PC-9 (cell line): Measurements from ENCODE around the gene ANKRD40CL. TPM values are rescaled to one million over a fixed set of nuclear protein-coding genes. Genes with fewer than 3 reads are reported as not detected.
"Not testable (repeated sequence)": the region's sequence is repeated elsewhere in the genome, so short reads cannot be mapped to it uniquely, and the experiment has no call there.

Source experiments
- BruUV-seq: library from RNA; stranded (reverse); fragments of 400-500 nt; replicated peaks from 2 replicates; lab custom pipeline; 2021; lab: Mats Ljungman, UMichigan
- CTCF ChIA-PET: fragments of 300-600 bp; sonication (Branson Sonifier 250); formaldehyde crosslinking; loops from one replicate; lab custom pipeline; 2022; ENCODE audit warnings: antibody characterized with exemption; lab: Charles Lee
- POLR2A ChIA-PET: fragments of 300-600 bp; sonication (Branson Sonifier 250); formaldehyde crosslinking; loops from one replicate; lab custom pipeline; 2022; ENCODE audit warnings: antibody characterized with exemption; ENCODE audit not compliant: unreplicated experiment; lab: Charles Lee
- DNase-seq, 2 experiments: peaks; one replicate each; pipeline versions ENCODE4 v3.0.0 to v3.0.0-alpha.2; 2015 to 2022; ENCODE audit warnings: mixed read lengths in 1 of 2
- H2AFZ ChIP-seq: fragments of 200-600 bp; sonication (generic); 2 replicates; pipeline ENCODE4 v1.8.1; 2017; ENCODE audit warnings: antibody characterized with exemption
- H3F3A ChIP-seq: fragments of 200-600 bp; sonication (generic); 2 replicates; pipeline ENCODE4 v1.8.1; 2017; ENCODE audit warnings: antibody characterized with exemption, mild to moderate bottlenecking, low read depth; ENCODE audit not compliant: insufficient read depth
- H3K27ac ChIP-seq: fragments of 200-600 bp; sonication (generic); 2 replicates; pipeline ENCODE4 v1.6.1; 2016; ENCODE audit warnings: mixed run types
- H3K27me3 ChIP-seq: fragments of 200-600 bp; sonication (generic); 2 replicates; pipeline ENCODE4 v1.6.1; 2016; ENCODE audit warnings: low read depth, mixed run types; ENCODE audit not compliant: insufficient read depth
- H3K36me3 ChIP-seq: fragments of 200-600 bp; sonication (generic); 2 replicates; pipeline ENCODE4 v1.6.1; 2016; ENCODE audit warnings: low read depth, mixed run types
- H3K4me1 ChIP-seq: fragments of 200-600 bp; sonication (generic); replicated peaks from 2 replicates; pipeline ENCODE4 v1.6.1; 2016; ENCODE audit warnings: mixed run types; ENCODE audit not compliant: insufficient read depth
- H3K4me2 ChIP-seq: fragments of 200-600 bp; sonication (generic); 2 replicates; pipeline ENCODE4 v1.6.1; 2017; ENCODE audit warnings: mixed run types
- H3K4me3 ChIP-seq: fragments of 200-600 bp; sonication (generic); 2 replicates; pipeline ENCODE4 v1.6.1; 2016; ENCODE audit warnings: mixed run types
- H3K79me2 ChIP-seq: fragments of 200-600 bp; sonication (generic); 2 replicates; pipeline ENCODE4 v1.6.1; 2017; ENCODE audit warnings: low read depth, mixed run types
- H3K9me2 ChIP-seq: fragments of 200-600 bp; sonication (generic); 2 replicates; pipeline ENCODE4 v1.8.1; 2017; ENCODE audit warnings: mild to moderate bottlenecking; ENCODE audit not compliant: insufficient read depth
- H3K9me3 ChIP-seq: fragments of 200-600 bp; sonication (generic); 2 replicates; pipeline ENCODE4 v1.8.1; 2016; ENCODE audit warnings: low read depth; ENCODE audit not compliant: insufficient read depth
- H4K20me1 ChIP-seq: fragments of 200-600 bp; sonication (generic); 2 replicates; pipeline ENCODE4 v1.8.1; 2017; ENCODE audit not compliant: insufficient read depth
- EZH2 ChIP-seq: fragments of 200-600 bp; sonication (generic); IDR thresholded peaks from 2 replicates; pipeline ENCODE4 v1.8.0; 2017; ENCODE audit warnings: antibody characterized with exemption, low read depth
- intact Hi-C: fragments of 100-400 bp; cut with micrococcal nuclease; formaldehyde crosslinking; loops from one replicate; pipeline ENCODE4 v1.10.0; 2022; ENCODE audit not compliant: unreplicated experiment
- total RNA-seq: library from RNA; stranded (reverse); gene quantifications from 2 replicates; pipeline ENCODE4 v1.2.3, GENCODE V29; 2021
- TF ChIP-seq, protein P1 (sequence below): fragments of 200-600 bp; sonication (generic); conservative IDR thresholded peaks from 2 replicates; pipeline ENCODE4 v1.6.1; 2017; ENCODE audit warnings: mixed run types, antibody characterized with exemption, mild to moderate bottlenecking, moderate library complexity

ANKRD40CL gene
- total RNA-seq, 1 experiment from 2014 or later: not detected

DNA sequence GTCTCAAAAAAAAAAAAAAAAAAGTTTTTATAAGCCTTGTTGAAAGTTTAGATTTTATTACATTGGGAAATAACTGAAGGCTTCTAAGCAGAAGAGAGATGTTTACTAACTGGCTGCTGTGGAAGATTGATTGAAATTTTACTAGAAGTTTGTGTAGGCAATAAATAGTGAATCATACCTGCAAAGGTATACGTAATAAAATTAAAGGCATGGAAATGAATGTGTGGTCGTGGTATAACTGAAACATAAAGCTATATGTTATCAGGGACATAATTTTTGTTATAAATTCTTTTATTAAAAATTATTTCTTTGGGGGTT is 39.2 kb downstream of the ANKRD40CL start:
- Histone ChIP-seq H3K79me2 (peaks cover 100% of the 10 kb centered on the region), H3K4me2 (no peak overlapping the region), H3K4me3 (no peak overlapping the region), H3K36me3 (peaks cover 14% of the 10 kb centered on the region), H3F3A (peaks cover 59% of the 10 kb centered on the region), H2AFZ (no peak overlapping the region), H3K9me3 (no peaks in the 10 kb centered on the region), H3K9me2 (no peaks in the 10 kb centered on the region), H4K20me1 (peaks cover 99% of the 10 kb centered on the region), H3K27me3 (no peaks in the 10 kb centered on the region), H3K27ac (no peak overlapping the region), H3K4me1 (peaks cover 24% of the 10 kb centered on the region)
- no TSS peak for BruUV-seq
- TF ChIP-seq, protein P1, sequence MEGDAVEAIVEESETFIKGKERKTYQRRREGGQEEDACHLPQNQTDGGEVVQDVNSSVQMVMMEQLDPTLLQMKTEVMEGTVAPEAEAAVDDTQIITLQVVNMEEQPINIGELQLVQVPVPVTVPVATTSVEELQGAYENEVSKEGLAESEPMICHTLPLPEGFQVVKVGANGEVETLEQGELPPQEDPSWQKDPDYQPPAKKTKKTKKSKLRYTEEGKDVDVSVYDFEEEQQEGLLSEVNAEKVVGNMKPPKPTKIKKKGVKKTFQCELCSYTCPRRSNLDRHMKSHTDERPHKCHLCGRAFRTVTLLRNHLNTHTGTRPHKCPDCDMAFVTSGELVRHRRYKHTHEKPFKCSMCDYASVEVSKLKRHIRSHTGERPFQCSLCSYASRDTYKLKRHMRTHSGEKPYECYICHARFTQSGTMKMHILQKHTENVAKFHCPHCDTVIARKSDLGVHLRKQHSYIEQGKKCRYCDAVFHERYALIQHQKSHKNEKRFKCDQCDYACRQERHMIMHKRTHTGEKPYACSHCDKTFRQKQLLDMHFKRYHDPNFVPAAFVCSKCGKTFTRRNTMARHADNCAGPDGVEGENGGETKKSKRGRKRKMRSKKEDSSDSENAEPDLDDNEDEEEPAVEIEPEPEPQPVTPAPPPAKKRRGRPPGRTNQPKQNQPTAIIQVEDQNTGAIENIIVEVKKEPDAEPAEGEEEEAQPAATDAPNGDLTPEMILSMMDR: no peak
- no peak for TF ChIP-seq EZH2
- intact Hi-C loops: no loop called here
- no peak for DNase-seq
- POLR2A ChIA-PET: no interaction called here
- CTCF ChIA-PET: no interaction called here

DNA sequence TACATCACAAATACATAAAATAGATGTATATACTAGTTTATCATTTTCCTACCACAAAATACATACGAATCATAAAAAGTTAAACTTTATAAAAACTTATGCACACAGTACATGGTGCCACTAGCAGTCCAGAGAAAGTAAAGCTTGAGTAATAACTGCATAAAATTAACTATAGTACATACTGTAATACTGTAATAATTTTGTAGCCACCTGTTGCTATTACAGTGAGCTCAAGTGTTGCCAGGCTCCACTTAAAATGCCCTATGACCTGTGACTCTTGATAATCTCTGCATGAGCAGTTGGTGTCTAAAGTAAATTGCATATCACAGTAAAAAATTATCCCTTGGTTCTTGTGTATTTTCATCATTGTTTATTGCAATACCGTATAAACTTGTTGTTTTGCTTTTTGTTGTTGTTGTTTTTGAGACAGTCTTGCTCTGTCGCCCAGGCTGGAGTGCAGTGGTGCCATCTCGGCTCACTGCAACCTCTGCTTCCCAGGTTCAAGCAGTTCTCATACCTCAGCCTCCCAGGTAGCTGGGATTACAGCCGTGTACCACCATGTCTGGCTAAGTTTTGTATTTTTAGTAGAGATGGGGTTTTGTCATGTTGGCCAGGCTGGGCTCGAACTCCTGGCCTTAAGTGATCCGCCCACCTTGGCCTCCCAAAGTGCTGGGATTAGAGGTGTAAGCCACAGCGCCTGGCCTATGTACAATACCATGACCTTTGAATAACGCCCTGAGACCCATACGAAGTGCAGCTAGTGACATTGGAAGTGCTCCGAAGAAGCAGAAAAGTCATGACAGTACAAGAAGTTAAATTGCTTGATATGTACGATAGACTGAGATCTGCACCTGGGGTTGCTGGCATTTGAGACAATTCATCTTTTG is 41.3 kb downstream of the ANKRD40CL start:
- no peak for DNase-seq
- peaks cover 39% of the 10 kb centered on the region for H3F3A ChIP-seq
- TF ChIP-seq, protein P1: no peak
- TF ChIP-seq EZH2: no peak
- no peak overlapping the region for H3K4me2 ChIP-seq
- no peaks in the 10 kb centered on the region for H3K9me3 ChIP-seq
- ChIA-PET POLR2A (no interaction called here), CTCF (no interaction called here)
- no peaks in the 10 kb centered on the region for H3K27me3 ChIP-seq
- peaks cover 18% of the 10 kb centered on the region for H3K36me3 ChIP-seq
- no peak overlapping the region for H3K27ac ChIP-seq
- H4K20me1 ChIP-seq: peaks cover 99% of the 10 kb centered on the region
- H3K9me2 ChIP-seq: no peaks in the 10 kb centered on the region
- peaks cover 44% of the 10 kb centered on the region for H3K4me1 ChIP-seq
- no TSS peak for BruUV-seq
- intact Hi-C loops: no loop called here
- H3K4me3 ChIP-seq: no peak overlapping the region
- H3K79me2 ChIP-seq: peaks cover 100% of the 10 kb centered on the region
- H2AFZ ChIP-seq: no peak overlapping the region

DNA sequence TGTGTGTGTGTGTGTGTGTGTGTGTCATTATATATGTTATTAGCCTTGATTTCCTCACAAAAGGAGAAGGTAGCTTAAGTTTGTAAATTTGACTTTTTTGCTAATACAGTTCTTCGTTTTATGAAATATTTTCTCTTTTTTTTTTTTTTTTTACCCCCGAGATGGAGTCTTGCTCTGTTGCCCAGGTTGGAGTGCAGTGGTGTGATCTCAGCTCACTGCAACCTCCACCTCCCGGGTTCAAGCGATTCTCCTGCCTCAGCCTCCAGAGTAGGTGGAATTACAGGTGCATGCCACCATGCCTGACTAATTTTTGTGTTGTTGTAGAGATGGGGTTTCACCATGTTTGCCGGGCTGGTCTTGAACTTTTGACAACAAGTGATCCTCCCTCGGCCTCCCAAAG is 42.7 kb downstream of the ANKRD40CL start:
- intact Hi-C loops, H3K9me3 ChIP-seq, H2AFZ ChIP-seq, DNase-seq, POLR2A ChIA-PET, H3K27ac ChIP-seq, H3K4me3 ChIP-seq, H3K9me2 ChIP-seq, H3K27me3 ChIP-seq, CTCF ChIA-PET, BruUV-seq: not testable (repeated sequence)
- Histone ChIP-seq H3K4me2 (0 out of 2 replicates have a peak overlapping the region, but pooled peaks have one; percentile 12), H3K36me3 (peaks cover 20% of the 10 kb centered on the region), H3K4me1 (peaks cover 47% of the 10 kb centered on the region), H3F3A (peaks cover 42% of the 10 kb centered on the region), H3K79me2 (peaks cover 100% of the 10 kb centered on the region), H4K20me1 (peaks cover 96% of the 10 kb centered on the region)
